IPS DF 6.9 (cell line): Measurements from ENCODE around the gene FBXW4.

ENCODE experiments used
- DNase-seq: peaks from one replicate; pipeline ENCODE4 v3.0.0-alpha.2; 2013; ENCODE audit warnings: low read depth, low spot score
- H3K27ac ChIP-seq: one replicate; pipeline ENCODE4 v1.5.1; 2013; ENCODE audit warnings: low read length, control low read depth
- H3K27me3 ChIP-seq: 2 replicates; pipeline ENCODE4 v1.6.1; 2013; ENCODE audit warnings: mild to moderate bottlenecking, low read length; ENCODE audit not compliant: control insufficient read depth, insufficient read depth
- H3K36me3 ChIP-seq: 2 replicates; pipeline ENCODE4 v1.6.1; 2013; ENCODE audit warnings: low read length; ENCODE audit not compliant: control insufficient read depth, insufficient read depth
- H3K4me1 ChIP-seq: 2 replicates; pipeline ENCODE4 v1.6.1; 2013; ENCODE audit warnings: low read length; ENCODE audit not compliant: control insufficient read depth, insufficient read depth
- H3K4me3 ChIP-seq: 2 replicates; pipeline ENCODE4 v1.5.1; 2013; ENCODE audit warnings: mild to moderate bottlenecking, low read length
- H3K9me3 ChIP-seq: 2 replicates; pipeline ENCODE4 v1.6.1; 2013; ENCODE audit warnings: low read length, inconsistent platforms; ENCODE audit not compliant: control insufficient read depth, insufficient read depth
- WGBS: extraction: QIAGEN DNeasy Blood & Tissue Kit; methylation state at CpG from one replicate; pipeline ENCODE4 v1.1.7; 2013; ENCODE audit warnings: mixed read lengths, missing lambda C conversion rate; ENCODE audit not compliant: insufficient read length, insufficient coverage; 5-methylcytosine and 5-hydroxymethylcytosine counted together

FBXW4 gene

DNA sequence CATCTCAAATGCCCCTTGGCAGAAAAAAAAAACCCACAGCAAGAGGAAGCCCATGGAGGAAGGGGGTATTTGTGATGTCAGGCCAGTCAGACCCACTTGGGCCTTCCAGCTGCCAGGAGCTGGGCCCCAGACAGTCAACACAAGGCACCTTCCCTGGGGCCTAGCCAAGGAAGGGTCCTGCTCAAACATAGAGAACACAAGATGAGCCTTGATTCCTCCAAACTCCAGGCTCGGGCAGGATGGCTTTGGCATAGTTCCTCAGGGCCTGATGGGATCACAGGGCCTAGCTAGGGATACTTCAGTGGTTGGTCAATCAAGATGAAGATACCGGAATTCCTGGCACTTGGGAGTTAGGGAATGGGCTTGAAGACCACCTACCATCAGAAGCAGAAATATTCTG lies 76.1 kb downstream of the FBXW4 start:
- WGBS = no CpG with 5 or more reads among the region's 2 CpGs
- DNase-seq = no peak
- peaks cover 5% of the 10 kb centered on the region for H3K4me1 ChIP-seq
- H3K9me3 ChIP-seq = no peaks in the 10 kb centered on the region
- no peak overlapping the region for H3K27ac ChIP-seq
- H3K27me3 ChIP-seq = no peaks in the 10 kb centered on the region
- no peaks in the 10 kb centered on the region for H3K36me3 ChIP-seq
- H3K4me3 ChIP-seq = no peak overlapping the region

DNA sequence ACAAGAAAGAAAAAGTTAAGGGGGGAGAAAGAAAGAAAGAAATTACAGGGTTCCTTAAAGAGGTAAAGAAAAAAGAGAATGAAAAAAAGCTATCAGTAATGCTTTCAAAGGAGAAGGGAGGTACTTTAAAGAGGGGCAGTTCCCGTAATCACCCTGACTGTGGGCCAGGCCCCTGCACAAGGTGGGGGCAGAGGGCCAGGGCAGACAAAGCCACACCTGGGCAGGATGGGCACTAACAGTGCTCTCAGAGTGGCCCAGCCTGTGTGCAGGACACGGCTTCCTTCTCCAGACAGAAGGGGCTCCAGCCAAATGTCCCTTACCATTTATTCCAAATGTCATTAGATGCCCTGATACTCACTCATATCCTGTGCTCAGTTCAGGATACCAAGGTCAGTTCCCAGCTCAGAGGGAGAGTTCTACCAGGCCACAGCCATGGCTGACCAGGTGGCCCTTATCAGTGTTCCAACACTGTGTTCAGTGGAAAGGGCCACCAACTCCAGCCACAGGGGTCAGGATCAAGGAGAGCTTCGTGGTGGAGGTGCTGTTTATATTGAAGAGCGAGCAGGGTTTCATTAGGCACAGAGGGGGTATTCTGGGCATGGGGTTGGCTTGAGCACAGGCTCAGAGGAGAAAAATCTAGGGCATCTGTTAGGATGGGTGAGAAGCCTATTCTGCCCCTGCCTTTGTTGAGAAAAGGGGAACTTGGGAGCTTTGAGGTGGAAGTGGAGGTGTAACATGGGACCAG lies 77.0 kb downstream of the FBXW4 start:
- Histone ChIP-seq H3K9me3 (no peaks in the 10 kb centered on the region), H3K4me1 (peaks cover 5% of the 10 kb centered on the region), H3K27me3 (no peaks in the 10 kb centered on the region), H3K4me3 (no peak overlapping the region), H3K27ac (no peak overlapping the region), H3K36me3 (no peaks in the 10 kb centered on the region)
- DNase-seq = no peak
- no CpG with 5 or more reads among the region's 4 CpGs for WGBS

DNA sequence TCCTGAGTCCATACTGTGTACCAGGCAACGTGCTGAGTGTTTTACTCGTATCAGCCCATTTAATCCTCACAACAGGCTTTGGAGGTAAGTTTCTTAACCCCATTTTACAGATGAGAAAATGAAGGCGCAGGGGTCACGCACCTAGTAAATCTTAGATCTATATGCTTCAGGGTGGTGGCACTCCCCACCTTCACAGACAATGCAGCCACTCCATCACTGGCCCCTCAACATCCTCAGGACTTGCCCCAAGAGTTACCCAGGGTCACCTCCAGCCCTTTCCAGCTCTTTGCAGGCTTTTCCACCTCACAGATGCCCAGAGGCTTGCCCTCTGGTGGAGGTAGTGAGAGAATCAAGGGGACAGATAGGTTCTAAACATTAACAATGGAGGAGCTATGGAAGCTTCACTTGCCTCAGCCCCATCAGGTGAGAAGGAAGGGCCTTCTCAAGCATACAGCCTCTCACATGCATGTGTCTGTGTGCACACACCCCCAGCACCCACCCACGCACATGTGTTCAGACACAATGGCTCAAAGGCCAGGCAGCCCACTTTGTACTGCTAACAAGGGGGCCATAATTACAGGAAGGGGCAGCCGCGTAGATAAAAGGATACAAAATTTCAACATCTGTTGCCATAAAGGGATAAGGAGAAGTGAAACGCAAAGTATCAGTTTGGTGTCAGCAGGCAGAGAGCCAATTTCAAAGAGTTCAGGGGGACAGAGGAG lies 77.7 kb downstream of the FBXW4 start:
- Histone ChIP-seq H3K9me3 (no peaks in the 10 kb centered on the region), H3K4me3 (no peak overlapping the region), H3K27me3 (no peaks in the 10 kb centered on the region), H3K36me3 (no peaks in the 10 kb centered on the region), H3K4me1 (peaks cover 5% of the 10 kb centered on the region), H3K27ac (no peak overlapping the region)
- no peak for DNase-seq
- WGBS = no CpG with 5 or more reads among the region's 8 CpGs

DNA sequence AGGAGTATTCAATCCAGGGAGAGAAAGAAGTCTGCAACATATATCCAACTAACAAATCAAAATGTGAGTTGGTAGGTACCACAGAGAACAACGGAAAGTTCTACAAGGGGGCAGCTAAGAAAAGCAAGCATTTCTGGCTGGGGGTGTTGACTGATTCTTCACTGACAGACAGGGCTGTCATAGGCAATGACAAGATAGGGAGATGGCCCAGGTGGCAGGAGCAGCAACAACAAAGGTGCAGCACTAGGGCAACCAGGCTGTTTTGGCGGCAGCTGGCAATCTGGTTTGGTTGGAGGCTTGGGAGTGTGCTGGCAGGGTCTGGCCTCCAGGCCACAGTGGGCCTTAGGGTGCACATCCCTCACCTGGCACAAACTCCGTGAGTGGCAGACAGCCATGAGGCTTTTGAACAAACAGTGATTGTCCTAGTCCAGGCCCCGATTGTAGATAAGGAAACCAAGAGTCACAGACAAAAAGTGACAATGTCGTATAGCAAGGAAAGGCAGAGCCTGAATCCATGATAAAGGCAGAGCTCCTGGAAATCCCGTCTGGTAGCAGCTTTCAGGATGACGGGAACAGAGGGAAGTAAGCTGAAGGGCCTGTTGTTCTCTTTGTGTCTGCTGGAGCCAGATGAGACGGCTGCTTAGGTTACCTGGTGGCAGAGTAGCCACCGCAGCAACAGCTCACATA lies 78.4 kb downstream of the FBXW4 start:
- no peaks in the 10 kb centered on the region for H3K27me3 ChIP-seq
- no CpG with 5 or more reads among the region's 9 CpGs for WGBS
- H3K4me1 ChIP-seq = peaks cover 5% of the 10 kb centered on the region
- no peak for DNase-seq
- H3K4me3 ChIP-seq = no peak overlapping the region
- H3K36me3 ChIP-seq = no peaks in the 10 kb centered on the region
- H3K27ac ChIP-seq = no peak overlapping the region
- no peaks in the 10 kb centered on the region for H3K9me3 ChIP-seq

DNA sequence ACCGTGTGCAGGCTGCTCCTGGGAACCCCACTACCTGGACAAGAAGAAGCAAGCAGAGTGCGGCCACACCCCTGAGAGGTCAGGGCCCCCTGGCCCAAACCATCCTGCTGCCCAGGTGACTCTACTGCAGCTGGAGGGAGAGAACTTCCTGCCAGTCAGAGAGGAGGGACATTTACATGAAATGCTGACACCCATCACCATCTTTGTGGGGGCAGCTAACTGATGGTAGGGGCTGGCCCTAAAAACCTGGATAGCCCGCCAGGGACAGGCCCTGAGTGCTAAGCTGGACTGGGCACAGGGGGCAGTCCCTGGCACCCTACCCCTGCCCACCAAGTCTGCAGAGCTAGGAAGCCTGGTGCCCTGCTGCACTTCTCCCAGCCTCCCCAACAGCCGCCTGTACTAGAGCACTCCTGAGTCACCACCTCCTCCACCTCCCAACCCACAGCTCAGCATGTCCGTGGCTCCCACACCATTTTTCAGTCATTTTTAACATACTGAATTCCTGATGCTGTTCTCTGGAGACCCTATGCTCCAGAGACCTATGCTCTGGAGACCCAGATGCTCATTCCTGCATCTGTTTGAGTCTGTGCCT lies 79.3 kb downstream of the FBXW4 start:
- Histone ChIP-seq H3K4me3 (no peak overlapping the region), H3K36me3 (no peaks in the 10 kb centered on the region), H3K4me1 (peaks cover 5% of the 10 kb centered on the region), H3K27me3 (no peaks in the 10 kb centered on the region), H3K27ac (no peak overlapping the region), H3K9me3 (no peaks in the 10 kb centered on the region)
- WGBS = no CpG with 5 or more reads among the region's 5 CpGs
- DNase-seq = no peak

DNA sequence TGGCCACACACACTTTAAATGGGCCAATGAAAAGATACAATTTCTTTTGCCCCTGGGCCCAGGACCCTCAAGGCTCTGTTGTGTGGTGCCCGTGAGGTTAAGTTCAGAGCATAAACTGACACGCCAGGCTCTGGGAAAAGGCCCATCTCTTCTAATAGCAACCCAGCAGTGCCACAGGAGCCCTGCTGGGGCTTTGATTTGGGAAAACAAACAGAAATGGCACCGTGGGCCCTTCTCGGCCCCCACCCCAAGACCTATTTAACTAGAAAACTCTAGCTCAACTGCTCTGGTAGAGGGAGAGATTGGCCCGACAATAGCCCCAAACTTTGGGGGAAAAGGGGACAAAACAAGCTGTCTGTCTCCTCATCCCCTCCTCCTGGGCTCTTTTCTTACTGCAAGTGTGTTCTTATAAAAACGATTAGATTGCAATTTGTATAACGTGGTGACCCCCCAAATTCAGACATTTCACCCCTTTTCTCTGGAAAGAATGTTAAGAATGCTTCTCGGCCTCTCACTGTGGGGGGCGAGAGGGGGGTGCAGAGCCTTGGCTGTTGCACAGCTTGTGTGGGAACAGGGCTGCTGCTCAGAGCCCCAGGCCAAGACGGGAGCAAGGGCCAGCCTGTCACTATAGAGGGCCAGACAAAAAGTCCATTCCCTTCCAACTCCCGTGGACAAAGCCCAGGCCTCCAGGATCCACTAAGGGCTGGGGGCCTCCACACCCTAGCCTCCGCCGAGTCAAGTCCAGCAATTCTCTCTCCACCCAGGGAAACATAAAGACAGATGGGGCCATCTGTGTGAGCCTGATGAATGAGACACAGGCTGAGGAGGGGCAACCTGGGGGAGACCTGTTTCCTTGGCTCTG lies 80.1 kb downstream of the FBXW4 start:
- no peaks in the 10 kb centered on the region for H3K27me3 ChIP-seq
- DNase-seq = no peak
- no peak overlapping the region for H3K27ac ChIP-seq
- no peak overlapping the region for H3K4me3 ChIP-seq
- H3K4me1 ChIP-seq = peaks cover 5% of the 10 kb centered on the region
- no peaks in the 10 kb centered on the region for H3K36me3 ChIP-seq
- no peaks in the 10 kb centered on the region for H3K9me3 ChIP-seq
- WGBS = no CpG with 5 or more reads among the region's 13 CpGs

DNA sequence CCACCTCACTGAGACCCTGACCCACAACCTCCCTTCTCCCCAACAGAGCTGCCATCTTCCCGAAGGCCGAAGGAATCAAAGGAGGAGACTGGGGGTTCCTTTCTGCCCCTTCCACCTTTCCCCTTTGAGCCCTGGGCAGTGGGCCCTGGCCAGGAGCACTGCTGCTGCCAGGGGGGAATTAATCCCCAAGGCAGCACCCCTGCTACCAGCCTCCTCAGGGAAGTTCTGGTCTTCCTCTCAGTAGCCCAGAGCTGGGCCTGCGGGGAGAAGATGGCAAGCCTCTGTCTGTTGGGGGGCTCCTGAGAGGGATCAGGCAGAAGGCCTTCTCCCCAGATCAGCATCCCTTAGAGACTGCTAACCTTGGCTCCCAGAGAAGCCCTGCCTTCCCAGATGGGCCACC lies 81.3 kb downstream of the FBXW4 start:
- Histone ChIP-seq H3K27ac (no peak overlapping the region), H3K9me3 (no peaks in the 10 kb centered on the region)
- WGBS = no CpG with 5 or more reads among the region's 3 CpGs

DNA sequence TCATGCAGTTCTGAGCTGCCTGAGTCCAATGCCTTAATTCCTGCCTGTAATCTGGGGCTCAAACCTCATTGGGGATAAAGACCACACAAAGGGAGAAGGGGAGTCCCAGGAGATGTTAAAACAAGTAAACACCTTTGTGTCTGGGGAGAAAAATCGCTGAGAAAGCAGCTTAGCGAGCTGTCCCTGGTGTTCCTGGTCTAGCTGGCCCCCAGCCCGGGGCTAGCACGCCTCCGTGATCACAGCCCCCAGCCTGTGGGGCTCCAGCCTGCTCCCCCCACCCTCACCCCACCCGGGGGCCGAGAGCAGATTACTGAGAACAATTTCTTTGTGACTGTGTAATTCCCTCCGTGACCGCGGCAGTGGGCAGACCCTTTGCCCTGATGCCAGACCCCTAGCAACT lies 82.1 kb downstream of the FBXW4 start:
- no CpG with 5 or more reads among the region's 10 CpGs for WGBS
- Histone ChIP-seq H3K4me3 (no peak overlapping the region), H3K27ac (no peak overlapping the region), H3K36me3 (0 out of 2 replicates have a peak, but pooled peaks cover 2% of the 10 kb centered on the region), H3K4me1 (peaks cover 5% of the 10 kb centered on the region), H3K27me3 (no peaks in the 10 kb centered on the region), H3K9me3 (no peaks in the 10 kb centered on the region)
- DNase-seq = no peak

More for the DNA sequence above, 81.3 kb downstream of the FBXW4 start:
- H3K4me3 ChIP-seq = no peak overlapping the region
- 0 out of 2 replicates have a peak, but pooled peaks cover 2% of the 10 kb centered on the region for H3K36me3 ChIP-seq
- no peak for DNase-seq
- no peaks in the 10 kb centered on the region for H3K27me3 ChIP-seq
- H3K4me1 ChIP-seq = peaks cover 5% of the 10 kb centered on the region

DNA sequence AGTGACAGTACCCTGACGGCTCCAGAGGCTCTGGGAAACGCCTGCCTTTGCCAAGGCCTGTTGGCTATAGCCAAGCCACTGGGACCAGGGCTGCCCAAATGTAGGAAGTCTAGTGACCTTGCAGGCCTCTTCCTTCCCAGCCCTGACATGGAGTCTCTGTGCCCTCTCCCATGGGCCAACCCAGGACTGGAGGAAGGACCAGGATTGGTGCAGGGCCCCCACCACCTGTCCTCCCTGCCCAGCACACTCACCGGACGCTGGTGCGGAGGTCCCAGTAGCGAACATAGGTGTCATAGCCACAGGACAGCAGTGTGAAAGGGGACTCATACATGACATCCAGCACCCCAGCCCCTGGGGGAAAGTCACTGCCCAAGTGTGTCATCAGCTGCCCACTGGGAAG lies 82.9 kb downstream of the FBXW4 start:
- DNase-seq = no peak
- Histone ChIP-seq H3K36me3 (0 out of 2 replicates have a peak, but pooled peaks cover 2% of the 10 kb centered on the region), H3K9me3 (no peaks in the 10 kb centered on the region), H3K27me3 (no peaks in the 10 kb centered on the region), H3K4me3 (no peak overlapping the region), H3K27ac (no peak overlapping the region), H3K4me1 (peaks cover 5% of the 10 kb centered on the region)
- no CpG with 5 or more reads among the region's 6 CpGs for WGBS
